Rectal smooth muscle tissue (tissue), 1 donor: ENCODE results near the gene GPSM3.

Source experiments
- H3K27ac ChIP-seq: one replicate; pipeline ENCODE4 v1.7.0; 2013; ENCODE audit warnings: low read depth, low read length, inconsistent platforms
- H3K27me3 ChIP-seq: one replicate; pipeline ENCODE4 v1.7.0; 2013; ENCODE audit warnings: low read length; ENCODE audit not compliant: control insufficient read depth, insufficient read depth
- H3K36me3 ChIP-seq: one replicate; pipeline ENCODE4 v1.7.0; 2013; ENCODE audit warnings: low read length; ENCODE audit not compliant: control insufficient read depth, insufficient read depth
- H3K4me1 ChIP-seq: one replicate; pipeline ENCODE4 v1.7.0; 2013; ENCODE audit warnings: low read length; ENCODE audit not compliant: control insufficient read depth, insufficient read depth
- H3K4me3 ChIP-seq: one replicate; pipeline ENCODE4 v1.7.0; 2013; ENCODE audit warnings: low read length
- H3K9ac ChIP-seq: one replicate; pipeline ENCODE4 v1.7.0; 2013; ENCODE audit warnings: low read length

GPSM3 gene

GRCh38 chr6:32173051-32173727 lies 19.3 kb downstream of the GPSM3 start:
- H3K36me3 ChIP-seq = peaks cover 28% of the 10 kb centered on the region
- H3K27ac ChIP-seq = no peak overlapping the region
- H3K4me3 ChIP-seq = no peak overlapping the region
- H3K4me1 ChIP-seq = peaks cover 20% of the 10 kb centered on the region
- no peak overlapping the region for H3K9ac ChIP-seq
- H3K27me3 ChIP-seq = no peaks in the 10 kb centered on the region

DNA sequence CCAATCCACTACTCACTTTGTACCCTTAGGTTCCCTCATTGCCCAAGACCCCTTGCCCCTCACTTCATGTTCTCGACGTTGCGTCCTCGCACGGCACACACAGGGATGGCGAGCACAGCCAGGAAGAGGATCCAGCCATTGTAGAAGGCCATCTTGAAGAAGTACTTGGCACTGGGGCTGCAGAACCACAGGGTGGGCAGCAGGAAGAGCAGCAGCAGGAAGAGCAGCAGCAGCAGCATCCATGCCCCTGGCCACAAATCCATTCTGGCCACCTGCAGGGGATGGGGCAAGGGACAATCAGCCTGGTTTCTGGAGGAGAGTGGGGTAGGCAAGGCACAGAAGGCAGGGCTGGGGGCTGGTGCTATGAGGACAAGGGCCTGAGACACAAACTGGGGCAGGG lies 21.2 kb downstream of the GPSM3 start:
- H3K4me1 ChIP-seq = peaks cover 10% of the 10 kb centered on the region
- no peaks in the 10 kb centered on the region for H3K27me3 ChIP-seq
- peaks cover 36% of the 10 kb centered on the region for H3K36me3 ChIP-seq
- no peak overlapping the region for H3K27ac ChIP-seq
- H3K9ac ChIP-seq = no peak overlapping the region
- H3K4me3 ChIP-seq = no peak overlapping the region

- Histone ChIP-seq H3K27me3 (no peaks in the 10 kb centered on the region), H3K9ac (no peak overlapping the region), H3K4me3 (no peak overlapping the region), H3K36me3 (peaks cover 36% of the 10 kb centered on the region), H3K4me1 (peaks cover 8% of the 10 kb centered on the region), H3K27ac (no peak overlapping the region)
Measured at GRCh38 chr6:32170294-32170693, 22.1 kb downstream of the GPSM3 start.

DNA sequence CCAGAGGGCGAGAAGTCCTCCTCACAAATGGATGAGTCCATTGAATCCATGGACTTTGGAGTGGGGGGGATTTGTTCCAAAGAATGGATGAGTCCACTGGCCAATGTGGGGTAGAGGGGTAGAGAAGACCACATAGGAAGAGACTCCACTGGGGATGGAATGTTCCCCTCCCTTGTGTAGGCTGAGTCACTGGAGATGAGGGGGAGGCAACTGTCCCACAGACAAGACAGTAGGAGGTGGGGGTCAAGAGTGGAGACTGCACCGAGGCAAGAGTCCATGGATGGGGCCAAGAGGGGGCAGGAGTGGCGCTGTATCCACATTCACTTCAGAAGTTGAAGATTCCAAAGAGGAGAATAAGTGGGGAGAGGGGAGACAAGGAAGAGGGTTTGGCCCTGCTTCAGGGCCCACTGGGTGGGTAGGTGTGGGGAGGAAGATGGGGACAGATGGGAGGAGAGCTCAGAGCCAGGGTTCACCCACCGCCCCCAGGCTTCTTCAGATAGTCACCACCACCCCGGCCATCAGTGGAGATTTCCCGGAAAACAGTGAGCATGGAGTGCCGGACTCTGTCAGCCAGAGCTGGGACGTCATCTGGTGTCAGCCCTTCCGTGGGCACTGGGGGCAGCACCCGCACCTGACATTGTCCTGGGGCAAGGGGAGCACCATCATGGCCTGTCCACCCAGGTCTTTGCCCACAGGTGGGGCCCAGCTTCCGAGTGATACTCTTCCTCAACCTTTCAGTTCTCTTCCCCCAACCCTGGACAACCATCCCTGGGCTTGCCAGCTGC lies 23.4 kb downstream of the GPSM3 start:
- H3K36me3 ChIP-seq = peaks cover 39% of the 10 kb centered on the region
- H3K27ac ChIP-seq = no peak overlapping the region
- no peak overlapping the region for H3K9ac ChIP-seq
- no peak overlapping the region for H3K4me3 ChIP-seq
- H3K27me3 ChIP-seq = no peaks in the 10 kb centered on the region
- H3K4me1 ChIP-seq = no peaks in the 10 kb centered on the region

- Histone ChIP-seq H3K4me3 (no peak overlapping the region), H3K27me3 (no peaks in the 10 kb centered on the region), H3K9ac (no peak overlapping the region), H3K36me3 (peaks cover 39% of the 10 kb centered on the region), H3K4me1 (no peaks in the 10 kb centered on the region), H3K27ac (no peak overlapping the region)
Measured at GRCh38 chr6:32168350-32168749, 24.1 kb downstream of the GPSM3 start.

GRCh38 chr6:32167761-32168262 lies 24.6 kb downstream of the GPSM3 start:
- Histone ChIP-seq H3K27me3 (no peaks in the 10 kb centered on the region), H3K36me3 (peaks cover 42% of the 10 kb centered on the region), H3K27ac (no peak overlapping the region), H3K9ac (no peak overlapping the region), H3K4me3 (no peak overlapping the region), H3K4me1 (no peaks in the 10 kb centered on the region)

DNA sequence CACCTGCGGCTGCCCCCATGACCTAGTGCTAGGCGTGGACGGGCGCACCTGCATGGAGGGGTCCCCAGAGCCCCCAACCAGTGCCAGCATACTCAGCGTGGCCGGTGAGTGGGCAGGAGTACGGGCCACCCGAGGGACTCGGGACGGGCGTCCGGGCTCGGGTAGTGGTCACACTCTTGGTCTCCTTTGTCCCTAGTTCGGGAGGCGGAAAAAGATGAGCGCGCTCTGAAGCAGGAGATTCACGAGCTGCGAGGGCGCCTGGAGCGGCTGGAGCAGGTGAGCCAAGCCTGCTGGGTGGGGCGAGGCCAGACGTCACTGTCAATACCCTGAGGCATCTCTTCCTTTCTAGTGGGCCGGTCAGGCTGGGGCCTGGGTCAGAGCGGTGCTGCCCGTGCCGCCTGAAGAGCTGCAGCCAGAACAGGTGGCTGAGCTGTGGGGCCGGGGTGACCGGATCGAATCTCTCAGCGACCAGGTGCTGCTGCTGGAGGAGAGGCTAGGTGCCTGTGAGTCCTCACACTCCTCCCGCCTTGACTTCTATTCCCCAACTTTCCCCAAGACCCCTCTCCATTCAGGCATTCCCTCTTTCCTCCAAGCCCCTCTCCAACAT lies 25.2 kb downstream of the GPSM3 start:
- Histone ChIP-seq H3K4me1 (no peaks in the 10 kb centered on the region), H3K4me3 (no peak overlapping the region), H3K27me3 (no peaks in the 10 kb centered on the region), H3K9ac (no peak overlapping the region), H3K27ac (no peak overlapping the region), H3K36me3 (peaks cover 46% of the 10 kb centered on the region)

- no peak overlapping the region for H3K9ac ChIP-seq
- H3K27ac ChIP-seq = no peak overlapping the region
- H3K27me3 ChIP-seq = no peaks in the 10 kb centered on the region
- peaks cover 46% of the 10 kb centered on the region for H3K36me3 ChIP-seq
- no peaks in the 10 kb centered on the region for H3K4me1 ChIP-seq
- H3K4me3 ChIP-seq = no peak overlapping the region
Measured at GRCh38 chr6:32166411-32167061, 25.9 kb downstream of the GPSM3 start.

DNA sequence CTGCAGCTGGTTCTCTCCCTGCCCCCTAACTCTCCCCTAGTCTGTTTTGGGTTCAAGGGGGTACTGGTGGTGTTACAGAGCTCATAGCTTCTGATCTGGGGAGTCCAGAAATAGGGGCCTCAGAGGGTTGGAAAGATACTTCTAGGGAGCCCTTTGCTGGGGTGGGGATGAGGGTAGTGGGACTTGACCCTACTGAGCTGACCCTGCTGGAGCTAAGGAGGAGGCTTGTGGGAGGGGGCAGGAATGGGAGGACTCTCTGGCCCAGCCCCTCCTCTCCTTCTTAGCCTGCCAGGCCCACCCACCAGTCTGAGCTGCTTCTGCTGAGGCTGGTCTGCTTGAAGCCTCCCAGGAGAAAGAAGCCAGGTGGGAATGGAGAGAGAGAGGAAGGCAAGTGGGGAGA lies 28.1 kb downstream of the GPSM3 start, which contains the start of gene EGFL8:
TSS of gene EGFL8 (plus strand) at position 301 of the 400 bp plus-strand sequence. CDS start 1,571 bp downstream, outside the sequence.
- no peak within 1 kb of the TSS for H3K4me3 ChIP-seq
- H3K27ac ChIP-seq = peak within 1 kb of the TSS; percentile 61
- H3K4me1 ChIP-seq = no peaks in the 10 kb centered on the region
- no peak within 1 kb of the TSS for H3K9ac ChIP-seq
- H3K27me3 ChIP-seq = no peaks in the 10 kb centered on the region
- peaks cover 25% of the 10 kb centered on the region for H3K36me3 ChIP-seq

DNA sequence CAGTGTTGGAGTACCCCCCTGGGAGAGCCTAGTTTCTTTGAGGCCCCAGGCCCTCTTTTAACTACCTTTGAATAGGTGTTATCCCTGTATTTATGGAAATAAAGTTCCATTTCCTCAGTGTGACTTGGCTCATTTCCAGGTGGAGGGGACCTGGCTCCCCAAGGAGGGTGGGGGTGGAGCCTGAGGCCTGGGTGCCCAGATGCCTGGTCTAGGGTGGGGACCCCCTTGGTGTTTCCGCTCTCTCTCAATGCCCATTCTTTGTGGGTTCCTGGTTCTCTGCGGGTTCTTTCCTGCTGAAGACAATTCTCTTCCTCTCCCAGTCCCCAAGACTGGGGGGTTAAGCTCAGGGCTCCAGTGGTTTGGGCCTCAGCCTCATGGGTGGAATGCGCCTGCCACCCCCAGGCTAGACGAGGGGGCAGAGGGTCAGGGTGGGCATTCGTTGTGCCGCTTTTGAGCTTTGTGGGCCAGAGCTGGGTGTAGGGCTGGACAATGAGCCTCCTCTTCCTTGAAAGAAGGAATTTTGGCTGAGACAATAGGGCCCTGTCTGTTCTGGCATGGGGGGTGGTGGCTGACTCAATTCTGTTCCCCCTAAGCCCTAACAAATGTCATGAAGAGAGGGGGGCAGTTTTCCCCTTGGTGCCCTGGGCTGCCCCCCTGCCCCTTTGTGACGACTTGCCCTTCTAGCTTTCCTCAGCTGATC lies 28.7 kb downstream of the GPSM3 start:
- H3K9ac ChIP-seq = no peak overlapping the region
- no peak overlapping the region for H3K4me3 ChIP-seq
- no peaks in the 10 kb centered on the region for H3K27me3 ChIP-seq
- no peaks in the 10 kb centered on the region for H3K4me1 ChIP-seq
- peaks cover 20% of the 10 kb centered on the region for H3K36me3 ChIP-seq
- H3K27ac ChIP-seq = peak overlapping the region; percentile 61

GRCh38 chr6:32158052-32158451 lies 34.4 kb downstream of the GPSM3 start:
- Histone ChIP-seq H3K27me3 (no peaks in the 10 kb centered on the region), H3K4me3 (no peak overlapping the region), H3K4me1 (peaks cover 5% of the 10 kb centered on the region), H3K9ac (no peak overlapping the region), H3K36me3 (peaks cover 16% of the 10 kb centered on the region), H3K27ac (no peak overlapping the region)
